HG03196 (cell line): ENCODE data around the gene DENND11.

Source experiments
- ATAC-seq: cut with Tn5 transposase; IDR thresholded peaks from one replicate; pipeline ENCODE4 v1.9.1; 2021; ENCODE audit not compliant: unreplicated experiment

DENND11 gene

GRCh38 chr7:141685285-141686023 lies 16.5 kb downstream of the DENND11 start:
- ATAC-seq: no peak

GRCh38 chr7:141679014-141679413 lies 23.0 kb downstream of the DENND11 start:
- peak; percentile 56 for ATAC-seq

- ATAC-seq: no peak
These were observed 25.3 kb downstream of the DENND11 start for GRCh38 chr7:141676618-141677017.

- no peak for ATAC-seq
These were observed 26.3 kb downstream of the DENND11 start for GRCh38 chr7:141675436-141676215.

- ATAC-seq: no peak
These were observed 27.3 kb downstream of the DENND11 start for GRCh38 chr7:141674702-141675101.

- no peak for ATAC-seq
These were observed 27.7 kb downstream of the DENND11 start for GRCh38 chr7:141674171-141674671.

GRCh38 chr7:141673346-141673745 lies 28.6 kb downstream of the DENND11 start:
- no peak for ATAC-seq

GRCh38 chr7:141671705-141672496 lies 30.1 kb downstream of the DENND11 start:
- no peak for ATAC-seq

GRCh38 chr7:141668853-141669252 lies 33.1 kb downstream of the DENND11 start:
- ATAC-seq: no peak

- ATAC-seq: no peak
These were observed 35.9 kb downstream of the DENND11 start for GRCh38 chr7:141666071-141666470.

GRCh38 chr7:141665208-141666035 lies 36.5 kb downstream of the DENND11 start:
- ATAC-seq: no peak

- no peak for ATAC-seq
These were observed 37.5 kb downstream of the DENND11 start for GRCh38 chr7:141664450-141664849.

GRCh38 chr7:141663081-141663849 lies 38.7 kb downstream of the DENND11 start:
- no peak for ATAC-seq

- ATAC-seq: no peak
These were observed 41.7 kb downstream of the DENND11 start for GRCh38 chr7:141660259-141660658.

- ATAC-seq: no peak
These were observed 42.5 kb downstream of the DENND11 start for GRCh38 chr7:141659501-141659900.

- peak; percentile 77 for ATAC-seq
These were observed 47.4 kb downstream of the DENND11 start for GRCh38 chr7:141654551-141654950.

- ATAC-seq: no peak
These were observed 49.3 kb downstream of the DENND11 start for GRCh38 chr7:141652691-141653090.
